ENCODE data around the gene NAXD. TPM values are rescaled to one million over a fixed set of nuclear protein-coding genes. Genes with fewer than 3 reads are reported as not detected.

Gene NAXD
- total RNA-seq, 4 donors from 2014 or later: 12.9 to 37.8 (median 33.3) TPM

DNA sequence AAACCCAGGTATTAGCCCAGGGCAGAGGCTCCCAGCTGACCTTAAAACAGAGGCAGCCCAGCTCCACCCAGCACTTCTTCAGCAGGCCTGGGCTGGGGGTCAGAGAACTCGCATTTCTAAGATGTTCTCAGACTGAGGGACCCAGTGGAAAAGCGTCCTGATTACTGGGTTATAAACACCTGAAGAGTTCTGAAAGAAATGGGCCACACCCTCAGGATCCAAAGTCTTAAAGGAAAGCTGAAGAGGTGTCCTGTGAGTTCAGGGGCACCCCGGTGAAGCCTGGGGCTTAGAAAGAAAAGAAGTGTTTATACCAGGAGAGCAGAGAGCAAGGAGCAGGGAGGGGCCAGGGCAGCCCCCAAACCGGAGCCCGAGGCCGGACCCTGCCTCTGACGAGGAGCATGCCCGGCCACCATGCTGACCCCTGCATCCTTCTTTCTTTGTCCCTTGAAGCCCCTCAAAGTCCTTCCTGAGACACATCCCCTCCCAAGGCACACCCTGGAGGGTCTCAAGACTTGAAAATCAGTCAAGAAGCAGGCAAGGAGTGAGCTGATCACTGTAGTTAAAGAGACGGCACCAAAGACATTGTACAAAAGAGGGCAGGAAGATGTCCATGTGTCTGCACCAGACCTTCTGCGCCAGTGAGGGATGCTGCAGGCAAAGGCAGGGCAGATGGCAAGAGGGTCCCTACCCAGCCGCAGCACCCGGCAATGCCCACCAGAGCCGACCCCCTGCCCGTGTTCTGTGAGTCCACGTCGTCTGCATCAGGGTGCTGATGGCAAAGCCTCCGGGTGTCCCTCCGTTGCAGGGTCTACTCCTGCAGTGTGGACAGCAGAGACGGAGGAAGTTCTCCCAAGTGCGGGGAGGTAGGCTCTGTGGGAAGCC, 43.2 kb upstream of the NAXD start:
- TF ChIP-seq POLR2AphosphoS5 (IDR thresholded peaks at IDR 0.05) (no peak), POLR2A (IDR thresholded peaks at IDR 0.05) (no peak), EP300 (IDR thresholded peaks at IDR 0.05; ENCODE audit: low read depth) (no peak)
- TF ChIP-seq, protein P1, sequence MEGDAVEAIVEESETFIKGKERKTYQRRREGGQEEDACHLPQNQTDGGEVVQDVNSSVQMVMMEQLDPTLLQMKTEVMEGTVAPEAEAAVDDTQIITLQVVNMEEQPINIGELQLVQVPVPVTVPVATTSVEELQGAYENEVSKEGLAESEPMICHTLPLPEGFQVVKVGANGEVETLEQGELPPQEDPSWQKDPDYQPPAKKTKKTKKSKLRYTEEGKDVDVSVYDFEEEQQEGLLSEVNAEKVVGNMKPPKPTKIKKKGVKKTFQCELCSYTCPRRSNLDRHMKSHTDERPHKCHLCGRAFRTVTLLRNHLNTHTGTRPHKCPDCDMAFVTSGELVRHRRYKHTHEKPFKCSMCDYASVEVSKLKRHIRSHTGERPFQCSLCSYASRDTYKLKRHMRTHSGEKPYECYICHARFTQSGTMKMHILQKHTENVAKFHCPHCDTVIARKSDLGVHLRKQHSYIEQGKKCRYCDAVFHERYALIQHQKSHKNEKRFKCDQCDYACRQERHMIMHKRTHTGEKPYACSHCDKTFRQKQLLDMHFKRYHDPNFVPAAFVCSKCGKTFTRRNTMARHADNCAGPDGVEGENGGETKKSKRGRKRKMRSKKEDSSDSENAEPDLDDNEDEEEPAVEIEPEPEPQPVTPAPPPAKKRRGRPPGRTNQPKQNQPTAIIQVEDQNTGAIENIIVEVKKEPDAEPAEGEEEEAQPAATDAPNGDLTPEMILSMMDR (IDR thresholded peaks at IDR 0.05): no peak
- Histone ChIP-seq H3K9me3 (no peaks in the 10 kb centered on the region), H3K27ac (no peak overlapping the region), H3K27me3 (no peaks in the 10 kb centered on the region), H3K4me3 (no peak overlapping the region), H3K4me1 (peaks cover 0 to 10% (median 2%) of the 10 kb centered on the region in 4 donors), H3K36me3 (no peaks in the 10 kb centered on the region)
- 77 to 83% methylated on average over 1 to 20 of the region's 20 CpGs for WGBS, 2 donors (ENCODE audit: low coverage in 1 of 2)
- in situ Hi-C loops (cut with MboI; ENCODE audit: low pct_ligation_motif_present in 1 of 4, low pct_unique_long_range_greater_than_20kb in 1 of 4, low sequenced_read_pairs in 3 of 4): no loop called here
- no peak for DNase-seq
- intact Hi-C loops (cut with DNase I; ENCODE audit: low total_unique reads): no loop called here

DNA sequence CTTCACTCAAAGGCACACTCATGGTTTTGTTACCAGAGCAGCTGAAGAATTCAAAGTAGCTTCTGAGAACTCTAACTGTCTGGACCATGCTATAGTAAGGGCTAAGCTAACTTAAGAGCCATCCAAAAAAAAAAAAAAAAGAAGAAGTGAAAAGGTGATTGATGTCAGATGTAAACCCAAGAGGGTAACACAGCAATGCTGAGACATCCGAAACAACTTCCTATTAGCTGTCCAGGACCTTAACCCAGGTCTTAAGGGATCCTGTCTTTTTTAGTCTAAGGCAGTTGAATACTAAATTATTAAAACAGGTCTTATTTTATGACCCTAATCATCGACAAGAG, 42.6 kb upstream of the NAXD start:
- no peak for TF ChIP-seq POLR2AphosphoS5 (IDR thresholded peaks at IDR 0.05)
- TF ChIP-seq EP300 (IDR thresholded peaks at IDR 0.05; ENCODE audit: low read depth): no peak
- TF ChIP-seq, protein P1 (IDR thresholded peaks at IDR 0.05): no peak
- TF ChIP-seq POLR2A (IDR thresholded peaks at IDR 0.05): no peak
- WGBS, 2 donors (ENCODE audit: low coverage in 1 of 2): 33 to 57% methylated on average over 1 to 2 of the region's 2 CpGs
- DNase-seq: no peak
- H3K36me3 ChIP-seq: no peaks in the 10 kb centered on the region
- in situ Hi-C loops (cut with MboI; ENCODE audit: low pct_ligation_motif_present in 1 of 4, low pct_unique_long_range_greater_than_20kb in 1 of 4, low sequenced_read_pairs in 3 of 4): no loop called here
- H3K27me3 ChIP-seq: no peaks in the 10 kb centered on the region
- intact Hi-C loops (cut with DNase I; ENCODE audit: low total_unique reads): no loop called here
- peaks cover 0 to 10% (median 2%) of the 10 kb centered on the region in 4 donors for H3K4me1 ChIP-seq
- no peak overlapping the region for H3K27ac ChIP-seq
- no peaks in the 10 kb centered on the region for H3K9me3 ChIP-seq
- H3K4me3 ChIP-seq: no peak overlapping the region

DNA sequence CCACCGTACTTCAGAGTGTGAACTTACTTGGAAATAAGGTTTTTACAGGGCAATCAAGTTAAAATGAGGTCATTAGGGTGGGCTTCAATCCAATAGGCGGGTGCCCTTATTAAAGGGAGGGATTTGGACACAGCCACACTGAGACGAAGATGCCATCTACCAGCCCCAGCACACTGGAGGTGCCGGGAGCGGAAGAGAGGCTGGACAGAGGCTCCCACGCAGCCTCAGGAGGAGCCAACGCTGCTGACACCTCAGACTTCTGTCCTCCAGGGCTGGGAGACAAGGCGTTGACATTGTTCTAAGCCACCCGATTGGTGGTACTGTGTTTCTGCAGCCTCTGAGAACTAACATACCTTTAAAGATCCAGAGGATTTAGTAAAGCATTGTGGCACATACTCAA, 41.2 kb upstream of the NAXD start:
- WGBS, 2 donors (ENCODE audit: low coverage in 1 of 2): 65 to 69% methylated on average over 6 to 9 of the region's 9 CpGs
- TF ChIP-seq POLR2A (IDR thresholded peaks at IDR 0.05) (no peak), EP300 (IDR thresholded peaks at IDR 0.05; ENCODE audit: low read depth) (no peak), POLR2AphosphoS5 (IDR thresholded peaks at IDR 0.05) (no peak)
- TF ChIP-seq, protein P1 (IDR thresholded peaks at IDR 0.05): no peak
- H3K27me3 ChIP-seq: no peaks in the 10 kb centered on the region
- H3K4me1 ChIP-seq: peaks cover 0 to 10% (median 2%) of the 10 kb centered on the region in 4 donors
- intact Hi-C loops (cut with DNase I; ENCODE audit: low total_unique reads): no loop called here
- in situ Hi-C loops (cut with MboI; ENCODE audit: low pct_ligation_motif_present in 1 of 4, low pct_unique_long_range_greater_than_20kb in 1 of 4, low sequenced_read_pairs in 3 of 4): no loop called here
- H3K36me3 ChIP-seq: no peaks in the 10 kb centered on the region
- H3K9me3 ChIP-seq: no peaks in the 10 kb centered on the region
- no peak for DNase-seq
- H3K4me3 ChIP-seq: no peak overlapping the region
- no peak overlapping the region for H3K27ac ChIP-seq

DNA sequence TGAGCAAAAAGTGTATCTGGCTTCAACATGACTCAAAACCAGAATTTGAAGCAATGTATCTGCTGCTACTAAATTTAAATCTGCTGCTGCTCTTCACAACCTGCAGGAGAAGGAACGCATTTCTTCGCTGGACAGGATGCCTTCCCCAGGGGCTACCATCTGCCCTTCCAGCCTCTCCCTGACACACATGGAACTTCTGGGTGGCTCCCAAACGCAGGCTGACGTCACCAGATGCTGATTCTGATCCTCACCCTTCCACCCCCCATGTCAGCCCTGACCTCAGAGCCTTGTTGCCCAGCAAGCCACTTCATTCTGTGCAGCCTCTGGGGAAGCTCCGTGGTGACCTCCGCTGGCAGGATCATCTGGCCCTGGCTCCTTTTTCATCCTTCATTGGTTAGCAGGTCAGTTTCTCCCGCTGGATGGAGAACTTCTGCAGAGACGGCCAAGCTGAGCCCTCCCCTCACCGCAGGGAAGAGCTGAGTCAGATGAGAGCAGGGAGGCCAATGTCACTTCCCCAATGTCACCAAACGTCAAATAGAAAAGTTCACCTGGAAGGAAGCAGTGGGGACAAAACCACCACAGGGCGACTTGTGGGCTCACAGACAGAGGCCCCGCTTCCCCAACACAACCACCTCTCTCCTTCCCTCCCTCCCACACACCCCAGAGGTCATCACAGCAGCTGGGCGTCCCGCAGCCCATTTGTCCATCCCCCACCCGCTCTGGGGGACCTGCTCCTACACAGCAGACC, 39.8 kb upstream of the NAXD start:
- H3K4me3 ChIP-seq: no peak overlapping the region
- no peak for DNase-seq
- no peaks in the 10 kb centered on the region for H3K9me3 ChIP-seq
- peaks cover 0 to 10% (median 2%) of the 10 kb centered on the region in 4 donors for H3K4me1 ChIP-seq
- WGBS, 2 donors (ENCODE audit: low coverage in 1 of 2): 32 to 54% methylated on average over 6 to 15 of the region's 15 CpGs
- TF ChIP-seq EP300 (IDR thresholded peaks at IDR 0.05; ENCODE audit: low read depth) (no peak), POLR2A (IDR thresholded peaks at IDR 0.05) (no peak), POLR2AphosphoS5 (IDR thresholded peaks at IDR 0.05) (no peak)
- TF ChIP-seq, protein P1 (IDR thresholded peaks at IDR 0.05): no peak
- intact Hi-C loops (cut with DNase I; ENCODE audit: low total_unique reads) (no loop called here), in situ Hi-C loops (cut with MboI; ENCODE audit: low pct_ligation_motif_present in 1 of 4, low pct_unique_long_range_greater_than_20kb in 1 of 4, low sequenced_read_pairs in 3 of 4) (loop anchor here in 1 of 4 donors (25.0 kb wide), 2 partner anchors 237 to 487 kb away; no protein-coding TSS in a partner anchor)
- no peaks in the 10 kb centered on the region for H3K27me3 ChIP-seq
- no peaks in the 10 kb centered on the region for H3K36me3 ChIP-seq
- H3K27ac ChIP-seq: no peak overlapping the region

Measured in transverse colon (tissue), 4 donors.